ENCODE data around the gene CD200R1L.

- TF ChIP-seq CTCF (IDR thresholded peaks at IDR 0.05): no peak
- no peak for TF ChIP-seq POLR2A (IDR thresholded peaks at IDR 0.05)
These were observed 68.9 kb downstream of the CD200R1L start for GRCh38 chr3:112777811-112778210.
